Measurements from ENCODE around the gene RBM19.

The RBM19 gene

GRCh38 chr12:113880988-113881962, 84.8 kb downstream of the RBM19 start:
- DNase-seq (ENCODE audit: low read depth in 2 of 2) = no peak

GRCh38 chr12:113880326-113880725, 85.8 kb downstream of the RBM19 start:
- DNase-seq (ENCODE audit: low read depth in 2 of 2) = no peak

DNA sequence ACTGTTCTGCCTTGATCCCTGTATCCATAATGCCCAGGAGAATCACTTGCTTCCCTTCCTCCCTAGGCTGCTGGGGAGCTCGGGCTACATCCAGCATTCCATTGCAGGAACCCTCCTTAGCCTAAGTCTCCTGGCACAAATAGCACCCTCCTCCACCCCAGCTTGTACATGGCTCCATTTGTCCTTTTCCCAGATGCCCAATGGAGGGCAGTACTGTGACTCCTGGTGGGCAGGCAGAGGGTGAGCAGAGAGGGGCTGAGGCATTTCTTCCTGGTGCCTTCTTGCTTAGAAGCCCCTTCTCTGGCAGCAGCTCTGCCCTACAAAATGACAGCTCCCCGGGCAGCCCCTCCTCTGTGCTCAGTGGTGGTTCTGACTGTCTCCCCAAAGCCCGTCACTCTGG, 86.5 kb downstream of the RBM19 start:
- no peak for DNase-seq (ENCODE audit: low read depth in 2 of 2)

DNA sequence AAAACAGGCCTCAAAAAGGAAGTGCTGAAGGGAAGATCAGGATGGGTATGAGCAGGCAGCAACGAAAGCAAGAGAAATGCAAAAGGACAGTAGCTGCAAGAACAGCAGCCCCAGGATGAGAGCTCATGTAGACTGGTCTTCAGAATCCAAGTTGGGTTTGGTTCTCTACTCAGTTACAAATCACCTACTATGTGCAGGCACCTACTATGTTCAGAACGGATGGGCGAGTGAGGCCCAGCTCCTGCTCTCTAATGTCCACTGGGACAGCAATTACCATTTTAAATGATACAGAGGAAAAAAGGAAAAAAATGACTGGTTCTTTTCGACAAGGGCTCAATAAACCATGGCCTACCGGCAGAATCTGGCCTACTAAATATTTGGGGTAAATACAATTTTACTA, 88.5 kb downstream of the RBM19 start:
- DNase-seq (ENCODE audit: low read depth in 2 of 2) = no peak

DNA sequence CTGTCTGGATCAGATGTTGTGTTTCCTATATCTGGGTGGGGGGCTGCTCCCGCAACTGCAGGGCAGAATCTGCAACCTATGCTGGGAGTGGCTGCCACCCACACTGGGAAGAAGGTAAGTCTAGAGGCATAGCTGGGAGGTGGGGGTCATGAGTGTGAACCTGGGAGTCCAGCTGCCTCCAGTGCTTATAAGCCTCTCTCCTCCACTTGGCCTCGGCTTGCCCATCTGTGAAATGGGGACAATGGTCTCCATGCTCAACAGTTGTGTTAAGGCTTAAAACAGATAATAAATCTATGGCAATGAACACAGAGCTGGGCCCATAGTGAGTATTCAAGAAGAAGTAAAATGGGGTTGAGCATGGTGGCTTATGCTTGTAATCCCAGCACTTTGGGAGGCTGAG, 90.0 kb downstream of the RBM19 start:
- no peak for DNase-seq (ENCODE audit: low read depth in 2 of 2)

DNA sequence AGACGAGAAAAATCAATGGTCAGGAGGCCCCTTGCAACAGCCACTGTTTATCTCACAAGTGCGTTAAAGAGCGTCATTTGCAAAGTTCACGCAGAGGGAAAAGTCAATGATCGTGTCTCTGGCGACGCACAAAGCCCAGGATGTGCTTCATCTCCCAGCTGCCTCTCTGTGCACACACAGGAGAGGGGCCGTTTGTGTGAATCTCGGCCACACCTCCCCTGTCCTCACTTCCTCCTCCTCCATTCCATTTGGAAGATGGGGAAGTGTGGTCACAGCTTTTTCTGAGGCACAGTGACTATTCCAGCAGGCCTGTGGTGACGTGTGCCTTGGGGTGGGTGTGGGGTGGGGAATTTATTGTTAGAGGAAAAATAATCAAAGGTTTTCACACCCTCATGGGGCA, 90.4 kb downstream of the RBM19 start:
- no peak for DNase-seq (ENCODE audit: low read depth in 2 of 2)

DNA sequence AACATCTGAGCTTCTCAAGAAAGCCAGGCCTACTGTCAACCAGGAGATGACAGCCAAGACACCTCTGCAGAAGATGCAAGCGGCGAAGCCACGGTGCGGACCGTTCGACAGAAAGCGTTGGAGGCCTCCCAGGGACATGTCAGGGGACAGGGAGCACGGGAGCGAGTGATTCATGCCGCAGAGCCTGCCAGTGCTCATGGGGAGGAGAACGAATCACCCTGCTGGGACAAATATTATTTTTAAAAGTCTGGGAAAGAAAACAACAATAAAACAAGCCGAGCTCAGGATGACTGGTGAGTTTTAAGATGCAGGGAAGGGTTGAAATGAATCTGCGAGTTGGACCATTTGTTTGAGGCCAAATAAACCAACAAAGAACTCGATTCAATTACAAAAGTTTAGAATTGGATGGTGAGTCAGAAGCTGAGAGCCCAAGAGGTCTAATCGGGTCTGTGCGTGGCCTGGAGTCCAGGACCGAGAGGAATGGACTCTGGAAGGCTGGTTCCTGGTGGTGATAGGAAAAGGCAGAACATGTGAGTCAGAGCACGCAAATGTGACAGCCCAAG, 91.0 kb downstream of the RBM19 start:
- no peak for DNase-seq (ENCODE audit: low read depth in 2 of 2)

GRCh38 chr12:113874326-113874725, 91.8 kb downstream of the RBM19 start:
- DNase-seq (ENCODE audit: low read depth in 2 of 2) = no peak

GRCh38 chr12:113873740-113874139, 92.4 kb downstream of the RBM19 start:
- DNase-seq (ENCODE audit: low read depth in 2 of 2) = no peak

GRCh38 chr12:113870890-113871289, 95.2 kb downstream of the RBM19 start:
- DNase-seq (ENCODE audit: low read depth in 2 of 2) = no peak

DNA sequence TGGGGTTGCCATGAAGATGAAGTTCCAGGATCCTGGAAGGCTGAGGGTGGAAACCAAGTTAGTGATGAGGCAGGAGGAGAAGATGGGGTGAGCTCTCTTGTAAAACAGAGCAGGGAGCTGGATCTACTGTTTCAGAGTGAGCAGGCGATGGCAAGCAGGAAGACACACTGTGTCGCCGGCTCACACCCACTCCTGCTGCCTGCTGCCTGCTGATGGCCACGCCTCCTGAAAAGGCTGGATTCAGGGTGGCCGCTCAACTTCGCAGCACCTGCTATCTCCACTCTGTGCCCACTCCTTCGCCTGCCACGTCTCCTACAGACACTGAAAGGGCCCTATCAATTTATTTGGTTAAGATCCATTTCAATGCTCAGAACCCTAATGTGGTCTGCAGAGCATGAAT, 96.1 kb downstream of the RBM19 start:
- DNase-seq (ENCODE audit: low read depth in 2 of 2) = no peak

DNA sequence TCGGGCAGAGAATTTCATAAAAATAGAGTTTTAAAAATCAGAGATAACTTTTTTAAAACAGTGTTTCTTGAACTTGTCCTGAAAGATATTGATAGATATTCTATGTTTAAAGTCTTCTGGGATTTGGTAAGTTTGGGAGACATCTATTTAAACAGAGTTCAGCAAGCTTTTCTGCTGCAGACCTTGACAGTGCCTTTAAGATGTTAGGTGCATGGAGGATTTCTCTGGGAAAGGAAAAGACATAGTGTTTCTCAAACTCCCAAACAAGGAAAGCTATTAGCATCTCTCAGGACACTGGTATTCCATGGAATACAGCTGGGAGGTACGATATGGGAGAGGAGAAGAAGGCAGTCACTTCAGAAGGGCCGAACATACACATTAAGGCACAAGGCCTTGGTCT, 97.8 kb downstream of the RBM19 start:
- no peak for DNase-seq (ENCODE audit: low read depth in 2 of 2)

DNA sequence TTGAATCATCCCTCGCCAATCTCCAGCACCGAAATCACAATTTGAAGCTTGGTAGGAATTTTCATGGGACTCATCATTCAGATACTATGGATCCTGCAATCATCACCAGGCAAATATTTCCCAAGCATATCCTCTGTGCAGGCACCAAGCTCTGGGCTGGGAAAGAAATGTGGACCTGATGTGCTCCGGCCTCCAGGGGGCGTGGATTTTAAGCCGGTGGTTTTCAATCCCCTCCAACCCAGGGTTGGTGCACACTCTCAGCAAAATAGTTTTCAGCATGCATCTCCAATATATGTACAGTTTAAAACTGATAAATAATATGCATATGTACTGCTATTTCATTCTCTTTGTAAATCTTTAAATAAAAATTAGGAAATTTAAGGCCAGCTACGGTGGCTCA, 98.9 kb downstream of the RBM19 start:
- DNase-seq (ENCODE audit: low read depth in 2 of 2) = no peak

GRCh38 chr12:113866496-113866895, 99.6 kb downstream of the RBM19 start:
- no peak for DNase-seq (ENCODE audit: low read depth in 2 of 2)

GRCh38 chr12:113863455-113863845, 102.7 kb downstream of the RBM19 start:
- no peak for DNase-seq (ENCODE audit: low read depth in 2 of 2)

DNA sequence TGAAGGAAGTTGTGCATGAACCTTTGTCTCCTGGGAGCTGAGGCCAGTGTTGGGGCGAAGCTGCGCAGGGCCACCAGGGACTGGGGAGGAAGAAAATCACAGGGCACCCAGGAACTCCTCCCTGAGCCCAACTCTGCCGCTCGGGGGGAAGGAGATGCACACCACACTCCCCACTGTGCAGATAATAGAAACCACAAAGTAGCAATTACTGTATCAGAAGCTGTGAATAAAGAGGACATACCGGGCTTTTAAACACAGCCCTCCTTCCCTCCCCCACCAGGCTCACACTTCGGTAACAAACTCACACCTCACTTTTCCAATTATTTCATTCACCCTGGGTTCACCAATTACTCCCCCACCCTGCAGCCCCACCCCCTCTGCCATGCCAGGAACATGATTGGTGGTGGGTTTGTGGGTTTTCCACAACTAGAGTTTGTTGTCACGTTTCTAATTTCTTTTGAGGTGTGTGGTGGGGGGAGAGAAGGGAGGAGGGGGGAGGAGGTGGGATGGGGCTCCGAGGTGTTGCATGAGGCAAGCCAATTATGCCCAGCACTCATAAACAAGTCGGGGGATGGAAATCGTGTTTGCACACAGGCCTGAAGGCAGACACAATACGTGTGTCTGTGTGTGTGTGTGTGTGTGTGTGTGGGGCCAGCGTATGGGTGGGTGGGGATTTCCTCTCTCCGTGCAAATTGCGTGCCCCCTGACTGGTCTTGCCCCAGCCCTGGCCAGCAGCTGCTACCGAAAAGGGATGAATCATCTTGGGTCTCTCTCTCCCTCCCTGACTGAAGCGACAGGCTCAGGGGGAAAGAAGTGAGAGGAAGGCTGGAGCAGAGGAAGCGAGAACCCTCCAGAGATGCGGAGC, 103.3 kb downstream of the RBM19 start:
- no peak for DNase-seq (ENCODE audit: low read depth in 2 of 2)

DNA sequence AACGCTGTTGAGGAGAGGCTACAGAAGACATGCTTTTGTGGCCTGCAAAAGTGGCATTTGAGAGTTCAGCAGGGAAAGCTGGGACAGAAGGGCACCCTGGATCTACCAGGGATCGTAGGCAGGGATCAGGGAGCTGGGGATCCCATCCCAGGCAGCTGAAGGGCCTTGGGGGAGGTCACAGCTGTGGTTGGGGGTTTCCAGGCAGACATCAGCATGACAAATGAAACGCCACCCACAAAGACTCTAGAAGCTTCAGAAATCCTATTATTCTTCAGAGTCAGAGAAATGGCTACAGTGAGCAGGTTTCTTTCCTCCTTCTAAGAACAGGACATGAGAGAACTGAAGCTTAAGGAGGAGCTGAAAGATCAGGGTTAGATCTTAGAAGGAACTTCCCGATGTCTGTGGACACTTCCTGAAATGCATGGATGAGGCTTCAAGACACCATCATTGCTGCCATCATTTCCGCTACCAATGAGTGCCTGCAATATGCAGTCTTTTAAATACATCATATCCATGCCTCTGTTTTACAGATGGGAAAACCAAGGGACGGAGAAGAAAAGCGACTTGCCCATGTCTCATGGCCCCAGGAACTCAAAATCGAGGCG, 104.3 kb downstream of the RBM19 start:
- no peak for DNase-seq (ENCODE audit: low read depth in 2 of 2)

DNA sequence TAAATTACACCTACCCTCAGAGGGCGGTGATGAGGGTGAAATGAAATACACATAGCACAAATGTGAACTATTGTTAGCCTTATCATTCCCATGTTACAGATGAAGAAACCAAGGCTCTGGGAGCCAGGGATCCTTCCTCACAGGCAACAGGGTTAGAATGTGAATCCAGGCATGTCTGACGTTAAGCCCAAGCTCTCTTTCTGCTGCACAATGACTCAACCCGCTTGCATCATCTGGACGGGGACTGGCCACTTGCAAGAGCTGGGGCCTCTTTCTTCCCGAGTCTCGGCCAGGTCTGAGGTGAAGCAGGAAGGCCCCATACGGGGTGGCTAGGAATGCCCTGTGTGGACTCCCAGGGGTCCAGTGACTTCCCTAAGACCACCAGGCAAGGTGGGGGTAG, 105.2 kb downstream of the RBM19 start:
- DNase-seq (ENCODE audit: low read depth in 2 of 2) = no peak

DNA sequence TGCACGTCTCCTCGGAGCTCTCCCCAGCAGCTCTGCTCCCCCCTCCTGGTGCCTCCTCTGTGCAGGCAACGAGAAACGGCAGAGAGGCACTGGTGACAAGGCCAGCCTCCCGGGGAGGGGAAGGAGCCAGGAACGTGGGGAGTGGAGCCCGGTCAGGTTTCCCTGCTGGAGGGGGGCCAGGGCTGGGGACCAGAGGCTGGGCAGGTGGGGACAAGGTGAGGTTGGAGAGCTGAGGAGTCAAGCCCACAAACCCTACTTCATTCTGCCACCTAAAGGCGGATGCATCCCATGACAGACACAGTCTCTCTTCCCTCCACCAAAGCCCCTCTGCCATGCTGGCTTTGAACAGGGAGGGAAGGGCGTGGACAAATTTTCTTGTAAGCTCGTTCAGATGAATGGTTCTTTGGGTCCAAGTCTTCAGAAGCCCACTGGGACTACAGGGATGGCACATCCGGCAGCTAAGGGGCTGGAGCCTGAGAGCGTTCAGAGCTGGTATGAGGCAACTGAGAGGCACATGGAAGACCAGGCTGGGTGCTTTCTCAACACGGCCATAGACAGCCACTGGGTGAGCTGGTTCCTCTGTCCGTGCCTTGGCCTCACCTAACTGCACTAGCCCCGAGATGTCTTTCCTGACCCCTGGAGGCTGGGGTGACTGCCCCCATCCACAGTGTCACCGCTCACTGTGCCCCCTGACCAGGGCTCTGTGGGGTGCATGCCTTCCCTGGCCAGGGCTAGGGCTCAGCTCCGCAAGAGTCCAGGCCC, 105.9 kb downstream of the RBM19 start:
- no peak for DNase-seq (ENCODE audit: low read depth in 2 of 2)

GRCh38 chr12:113858841-113859386, 107.2 kb downstream of the RBM19 start:
- DNase-seq (ENCODE audit: low read depth in 2 of 2) = no peak

DNA sequence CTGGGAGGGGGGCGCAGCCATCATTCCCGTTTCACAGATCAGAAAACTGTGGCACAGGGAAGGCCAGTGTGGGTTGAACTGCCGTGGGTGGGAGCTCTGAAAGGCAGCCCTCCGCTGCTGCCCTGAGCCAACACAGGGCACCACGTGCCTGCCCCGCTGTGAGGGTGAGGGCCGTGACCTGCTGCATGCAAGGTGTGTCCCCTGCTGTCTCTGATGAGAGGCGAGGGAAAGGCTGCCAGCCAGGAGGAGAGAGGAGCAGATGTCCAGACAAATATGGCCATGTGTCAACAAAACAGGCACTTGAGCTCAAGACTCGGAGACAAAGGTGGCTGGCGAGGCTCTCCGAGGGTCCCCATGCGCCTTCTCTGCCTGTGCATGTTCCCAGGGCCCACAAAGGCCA, 108.8 kb downstream of the RBM19 start:
- no peak for DNase-seq (ENCODE audit: low read depth in 2 of 2)
